B cell (primary cell): ENCODE measurements around the gene TTC23.

Source experiments
- EZH2 ChIP-seq: IDR thresholded peaks from 2 replicates; pipeline ENCODE4 v1.6.1; 2012; ENCODE audit warnings: borderline replicate concordance, low read depth, mild to moderate bottlenecking, moderate library complexity, low read length; ENCODE audit not compliant: insufficient read depth, poor library complexity, severe bottlenecking
- TF ChIP-seq, protein P1 (sequence below): fragments of 200-600 bp; IDR thresholded peaks from one replicate; pipeline ENCODE4 v1.8.0; 2022; ENCODE audit warnings: antibody characterized with exemption, mild to moderate bottlenecking

- TF ChIP-seq, protein P1, sequence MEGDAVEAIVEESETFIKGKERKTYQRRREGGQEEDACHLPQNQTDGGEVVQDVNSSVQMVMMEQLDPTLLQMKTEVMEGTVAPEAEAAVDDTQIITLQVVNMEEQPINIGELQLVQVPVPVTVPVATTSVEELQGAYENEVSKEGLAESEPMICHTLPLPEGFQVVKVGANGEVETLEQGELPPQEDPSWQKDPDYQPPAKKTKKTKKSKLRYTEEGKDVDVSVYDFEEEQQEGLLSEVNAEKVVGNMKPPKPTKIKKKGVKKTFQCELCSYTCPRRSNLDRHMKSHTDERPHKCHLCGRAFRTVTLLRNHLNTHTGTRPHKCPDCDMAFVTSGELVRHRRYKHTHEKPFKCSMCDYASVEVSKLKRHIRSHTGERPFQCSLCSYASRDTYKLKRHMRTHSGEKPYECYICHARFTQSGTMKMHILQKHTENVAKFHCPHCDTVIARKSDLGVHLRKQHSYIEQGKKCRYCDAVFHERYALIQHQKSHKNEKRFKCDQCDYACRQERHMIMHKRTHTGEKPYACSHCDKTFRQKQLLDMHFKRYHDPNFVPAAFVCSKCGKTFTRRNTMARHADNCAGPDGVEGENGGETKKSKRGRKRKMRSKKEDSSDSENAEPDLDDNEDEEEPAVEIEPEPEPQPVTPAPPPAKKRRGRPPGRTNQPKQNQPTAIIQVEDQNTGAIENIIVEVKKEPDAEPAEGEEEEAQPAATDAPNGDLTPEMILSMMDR: no peak
- TF ChIP-seq EZH2: no peak
Observed at GRCh38 chr15:99114511-99115299, 134.7 kb downstream of the TTC23 start.
